HepG2 (cell line): ENCODE measurements around the gene CLEC5A. TPM values are rescaled to one million over a fixed set of nuclear protein-coding genes. Genes with fewer than 3 reads are reported as not detected.

Experiments
- ATAC-seq: fragments of 200-7000 bp; cut with Tn5 transposase; 3 replicates; pipeline ENCODE4 v1.9.1; 2020; ENCODE audit warnings: mild to moderate bottlenecking, moderate library complexity
- BruUV-seq: library from RNA; stranded (reverse); fragments of 400-500 nt; replicated peaks from 2 replicates; lab custom pipeline; 2021; lab: Mats Ljungman, UMichigan
- CTCF ChIA-PET: fragments of 300-600 bp; formaldehyde crosslinking; extraction: SDS; loops from one replicate; lab custom pipeline; 2021; ENCODE audit warnings: low total read pairs, inconsistent platforms, low intra/inter-chr PET ratio; lab: Yijun Ruan, JAX
- POLR2A ChIA-PET: fragments of 350-600 bp; sonication (Branson Sonifier 250); formaldehyde crosslinking; loops from one replicate; lab custom pipeline; 2020; ENCODE audit warnings: antibody characterized with exemption, inconsistent platforms; lab: Yijun Ruan, JAX
- DNase-seq: peaks from one replicate; pipeline ENCODE4 v3.0.0-alpha.2; 2015; ENCODE audit warnings: low spot score
- FAIRE-seq: peaks from 3 replicates; lab custom pipeline; 2011; peaks lifted over from hg19 to GRCh38; lab: Jason Lieb, UNC
- H2AFZ ChIP-seq: one replicate; pipeline ENCODE4 v1.6.1; 2011; ENCODE audit warnings: low read length, inconsistent platforms
- H3K27ac ChIP-seq: fragments of 300-600 bp; 3 replicates; pipeline ENCODE4 v1.8.0; 2011; ENCODE audit warnings: mixed run types, mild to moderate bottlenecking, mixed read lengths, low read length, inconsistent platforms; ENCODE audit not compliant: insufficient read depth; ENCODE audit errors: extremely low read length
- H3K27me3 ChIP-seq, 2 experiments: fragments of 200-600 bp in 1 of 2; 2 replicates in 1 of 2; 3 replicates in 1 of 2; pipeline versions ENCODE4 v1.6.0 to v1.8.0; 2011; ENCODE audit warnings: low read length in 2 of 2, mild to moderate bottlenecking in 2 of 2, moderate library complexity in 2 of 2, inconsistent platforms in 1 of 2; ENCODE audit not compliant: insufficient read depth in 2 of 2, control insufficient read depth in 1 of 2
- H3K36me3 ChIP-seq, 2 experiments: fragments of 200-600 bp in 1 of 2; replicated peaks in 1 of 2; 2 replicates in 1 of 2; 3 replicates in 1 of 2; pipeline versions ENCODE4 v1.5.1 to v1.8.0; 2011; ENCODE audit warnings: low read length in 2 of 2, inconsistent platforms in 1 of 2; ENCODE audit not compliant: insufficient read depth in 2 of 2, control insufficient read depth in 1 of 2
- H3K4me1 ChIP-seq: 2 replicates; pipeline ENCODE4 v1.5.1; 2012; ENCODE audit warnings: low read length, inconsistent platforms; ENCODE audit not compliant: insufficient read depth
- H3K4me2 ChIP-seq: 2 replicates; pipeline ENCODE4 v1.6.0; 2011; ENCODE audit warnings: low read depth, low read length, inconsistent platforms
- H3K4me3 ChIP-seq, 3 experiments: fragments of 200-600 bp in 1 of 3; sonication (generic), shearing (Covaris generic) in 1 of 3; replicated peaks in 1 of 3; 2 replicates each; pipeline ENCODE4 v1.5.1; 2011 to 2016; ENCODE audit warnings: low read length in 3 of 3, inconsistent platforms in 2 of 3, low read depth in 2 of 3, mild to moderate bottlenecking in 2 of 3, control low read depth in 1 of 3, mixed read lengths in 1 of 3; ENCODE audit not compliant: insufficient read depth in 1 of 3
- H3K79me2 ChIP-seq: one replicate; pipeline ENCODE4 v1.6.1; 2011; ENCODE audit warnings: low read length, inconsistent platforms; ENCODE audit not compliant: insufficient read depth
- H3K9ac ChIP-seq: 2 replicates; pipeline ENCODE4 v1.6.0; 2011; ENCODE audit warnings: mild to moderate bottlenecking, low read depth, low read length, inconsistent platforms; ENCODE audit not compliant: insufficient read depth
- H3K9me3 ChIP-seq: 2 replicates; pipeline ENCODE4 v1.5.1; 2012; ENCODE audit warnings: mild to moderate bottlenecking, low read length
- H4K20me1 ChIP-seq: 2 replicates; pipeline ENCODE4 v1.6.0; 2011; ENCODE audit warnings: inconsistent platforms, mild to moderate bottlenecking, low read length, moderate library complexity; ENCODE audit not compliant: insufficient read depth
- EP300 ChIP-seq, 3 experiments: sonication (generic) in 1 of 3; formaldehyde crosslinking in 1 of 3; IDR thresholded peaks; 2 replicates each; pipeline versions ENCODE4 v1.5.1 to v1.6.1; 2011 to 2020; ENCODE audit warnings: low read depth in 2 of 3, low read length in 2 of 3, borderline replicate concordance in 1 of 3, improper control_type of control experiment in 1 of 3, mild to moderate bottlenecking in 1 of 3, missing genetic modification reagents in 1 of 3, moderate library complexity in 1 of 3
- SMYD3 ChIP-seq: sonication (generic); formaldehyde crosslinking; IDR thresholded peaks from 2 replicates; pipeline ENCODE4 v1.8.1; 2023; ENCODE audit warnings: mild to moderate bottlenecking, missing genetic modification reagents
- ZNF775 ChIP-seq: sonication (generic); formaldehyde crosslinking; IDR thresholded peaks from 2 replicates; pipeline ENCODE4 v1.4.0; 2020; ENCODE audit warnings: missing genetic modification reagents, mild to moderate bottlenecking, moderate library complexity, borderline replicate concordance
- WGBS: methylation state at CpG from one replicate; pipeline ENCODE4 v1.1.6; 2017; ENCODE audit warnings: low lambda C conversion rate; 5-methylcytosine and 5-hydroxymethylcytosine counted together
- in situ Hi-C: cut with HindIII; loops from 2 replicates; pipeline ENCODE4 v1.10.0; 2017; ENCODE audit warnings: low pct_unique_long_range_greater_than_20kb; ENCODE audit not compliant: extremely low pct_ligation_motif_present
- intact Hi-C: fragments of 100-400 bp; cut with micrococcal nuclease; formaldehyde crosslinking; loops from one replicate; pipeline ENCODE4 v1.10.0; 2022; ENCODE audit not compliant: unreplicated experiment
- polyA plus RNA-seq, 8 experiments: library from polyadenylated mRNA; depleted of rRNA in 3 of 8; stranded (reverse) in 7 of 8; unstranded in 1 of 8; fragments of >200 nt; fragmentation: Illumina TruSeq in 4 of 8; extraction: Trizol in 4 of 8; gene quantifications; 2 replicates each; pipeline versions ENCODE4 v1.2.1 to v1.2.3, GENCODE V29; 2011 to 2016; ENCODE audit warnings: low read depth in 4 of 8, missing spikeins in 1 of 8, mixed read lengths in 1 of 8; ENCODE audit not compliant: insufficient read depth in 1 of 8
- total RNA-seq, 5 experiments: library from RNA; depleted of rRNA; stranded (reverse); fragments of >200 nt; fragmentation: Illumina TruSeq; extraction: Trizol; gene quantifications; 2 replicates each; pipeline ENCODE4 v1.2.3, GENCODE V29; 2016; ENCODE audit warnings: low read depth in 1 of 5

The CLEC5A gene
- total and polyA plus RNA-seq, 2 of the 13 experiments (the other 11 are each of a cell fraction or from before 2014, with no cell fraction given): not detected

- TF ChIP-seq EP300 (IDR thresholded peaks at IDR 0.05; ENCODE audit: low read depth in 2 of 2, low read length in 2 of 2) (no peak), EP300 (CRISPR knock-in tag; IDR thresholded peaks at IDR 0.05; ENCODE audit: borderline replicate concordance) (no peak)
- no peak for DNase-seq
- no peaks in the 10 kb centered on the region for H3K4me1 ChIP-seq
- no peak overlapping the region for H2AFZ ChIP-seq
- CTCF ChIA-PET: no interaction called here
- H3K9me3 ChIP-seq: no peaks in the 10 kb centered on the region
- no peak for FAIRE-seq
- no CpG with 5 or more reads among the region's 1 CpG for WGBS
- no peak overlapping the region for H3K27ac ChIP-seq
- H3K4me2 ChIP-seq: no peak overlapping the region
- intact Hi-C loops: no loop called here
- no peaks in the 10 kb centered on the region for H4K20me1 ChIP-seq
- H3K79me2 ChIP-seq: no peaks in the 10 kb centered on the region
- in situ Hi-C loops: no loop called here
- H3K9ac ChIP-seq: no peak overlapping the region
- ATAC-seq: no peak
- POLR2A ChIA-PET: no interaction called here
- H3K4me3 ChIP-seq: no peak overlapping the region
- no TSS peak for BruUV-seq
- no peaks in the 10 kb centered on the region for H3K36me3 ChIP-seq
- no peaks in the 10 kb centered on the region for H3K27me3 ChIP-seq
These were observed 5.7 kb upstream of the CLEC5A start for GRCh38 chr7:141952461-141952860.

DNA sequence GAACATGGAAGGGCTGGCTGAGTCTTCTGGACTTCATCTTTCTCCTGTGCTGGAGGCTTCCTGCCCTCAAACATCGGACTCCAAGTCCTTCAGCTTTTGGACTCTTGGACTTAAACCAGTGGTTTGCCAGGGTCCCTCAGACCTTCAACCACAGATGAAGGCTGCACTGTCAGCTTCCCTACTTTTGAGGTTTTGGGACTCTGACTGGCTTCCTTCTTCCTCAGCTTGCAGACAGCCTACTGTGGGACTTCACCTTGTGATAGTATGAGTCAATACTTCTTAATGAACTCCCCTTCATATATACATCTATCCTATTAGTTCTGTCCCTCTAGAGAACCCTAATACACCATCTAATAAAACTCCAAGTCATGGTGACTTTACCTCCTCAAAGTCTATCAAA, 4.0 kb upstream of the CLEC5A start:
- ATAC-seq (no peak), DNase-seq (no peak), FAIRE-seq (no peak)
- Histone ChIP-seq H3K9ac (no peak overlapping the region), H3K27me3 (no peaks in the 10 kb centered on the region), H3K36me3 (no peaks in the 10 kb centered on the region), H3K4me1 (no peaks in the 10 kb centered on the region), H3K79me2 (no peaks in the 10 kb centered on the region), H3K27ac (no peak overlapping the region), H3K4me3 (no peak overlapping the region), H2AFZ (no peak overlapping the region), H4K20me1 (no peaks in the 10 kb centered on the region), H3K4me2 (no peak overlapping the region), H3K9me3 (no peaks in the 10 kb centered on the region)
- intact Hi-C loops: no loop called here
- BruUV-seq: no TSS peak
- in situ Hi-C loops: no loop called here
- ChIA-PET CTCF (no interaction called here), POLR2A (no interaction called here)
- WGBS: no CpG with 5 or more reads among the region's 1 CpG
- TF ChIP-seq ZNF775 (CRISPR knock-in tag) (no peak), SMYD3 (no peak)
